ENCODE data around the gene TMEM130.
A peak's percentile ranks its signal among the peaks of the same experiment; 100 is the strongest.

The TMEM130 gene

DNA sequence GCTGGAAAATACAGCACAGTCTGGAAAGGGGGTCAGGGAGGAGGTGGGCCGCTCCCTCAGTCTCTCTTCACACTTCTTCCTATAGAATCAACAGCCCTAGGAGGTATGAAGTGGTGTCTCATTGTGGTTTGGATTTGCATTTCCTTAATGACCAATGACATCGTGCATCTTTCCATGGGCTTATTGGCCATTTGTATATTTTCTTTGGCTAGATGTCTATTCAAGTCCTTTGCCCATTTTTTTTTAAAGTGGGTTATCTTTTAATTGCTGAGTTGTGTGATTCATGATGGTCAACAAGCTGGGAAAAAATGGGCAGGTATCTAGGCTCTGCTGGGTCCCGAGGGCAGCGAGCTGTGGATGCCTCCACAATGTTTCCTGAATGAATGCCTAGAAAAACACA, 29.1 kb downstream of the TMEM130 start:
- no peak for DNase-seq

- no peak for DNase-seq
Observed at GRCh38 chr7:98840096-98840495, 29.7 kb downstream of the TMEM130 start.

- DNase-seq: no peak
Observed at GRCh38 chr7:98837630-98837972, 32.2 kb downstream of the TMEM130 start.

GRCh38 chr7:98836811-98837629, 32.8 kb downstream of the TMEM130 start:
- DNase-seq: no peak

DNA sequence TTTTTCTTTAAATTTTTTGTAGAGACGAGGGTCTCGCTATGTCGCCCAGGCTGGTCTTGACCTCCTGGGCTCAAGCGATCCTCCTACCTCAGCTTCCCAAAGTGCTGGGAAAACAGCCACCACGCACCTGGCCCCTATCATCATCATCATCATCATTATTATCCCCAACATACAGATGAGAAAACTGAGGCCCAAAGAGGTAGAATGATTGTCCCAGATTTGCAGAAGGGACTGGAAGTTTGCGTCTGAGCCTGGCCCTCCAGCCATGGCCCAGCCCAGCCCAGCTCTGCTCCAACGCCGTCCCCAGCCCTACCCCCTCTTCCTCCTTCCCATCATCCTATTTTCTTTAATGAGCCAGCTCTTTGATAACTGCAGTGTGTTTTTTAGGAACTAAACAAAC, 34.9 kb downstream of the TMEM130 start:
- DNase-seq: no peak

GRCh38 chr7:98833022-98833421, 36.8 kb downstream of the TMEM130 start:
- no peak for DNase-seq

DNA sequence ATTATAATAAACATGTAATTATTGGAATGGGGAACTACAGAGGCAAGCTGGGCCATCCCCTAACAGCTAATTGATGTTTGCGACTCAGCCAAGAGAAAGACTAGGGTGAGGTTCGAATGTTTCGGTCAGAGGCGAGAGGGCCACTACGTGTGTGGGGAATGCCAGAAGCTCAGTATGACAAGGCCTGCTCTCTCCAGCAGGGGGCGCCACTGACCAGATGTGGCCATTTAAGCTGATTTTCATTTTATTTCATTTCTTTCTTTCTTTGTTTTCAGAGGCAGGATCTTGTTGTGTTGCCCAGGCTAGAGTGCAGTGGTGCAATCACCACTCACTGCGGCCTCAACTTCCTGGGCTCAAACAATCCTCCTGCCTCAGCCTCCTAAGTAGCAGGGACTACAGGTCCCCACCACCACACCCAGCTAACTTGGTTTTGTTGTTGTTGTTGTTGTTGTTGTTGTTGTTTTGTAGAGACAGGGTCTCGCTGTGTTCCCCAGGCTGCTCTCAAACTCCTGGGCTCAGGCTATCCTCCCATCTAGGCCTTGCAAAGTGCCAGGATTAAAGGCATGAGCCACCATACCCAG, 38.1 kb downstream of the TMEM130 start:
- peak; percentile 10 to 27 for DNase-seq

DNA sequence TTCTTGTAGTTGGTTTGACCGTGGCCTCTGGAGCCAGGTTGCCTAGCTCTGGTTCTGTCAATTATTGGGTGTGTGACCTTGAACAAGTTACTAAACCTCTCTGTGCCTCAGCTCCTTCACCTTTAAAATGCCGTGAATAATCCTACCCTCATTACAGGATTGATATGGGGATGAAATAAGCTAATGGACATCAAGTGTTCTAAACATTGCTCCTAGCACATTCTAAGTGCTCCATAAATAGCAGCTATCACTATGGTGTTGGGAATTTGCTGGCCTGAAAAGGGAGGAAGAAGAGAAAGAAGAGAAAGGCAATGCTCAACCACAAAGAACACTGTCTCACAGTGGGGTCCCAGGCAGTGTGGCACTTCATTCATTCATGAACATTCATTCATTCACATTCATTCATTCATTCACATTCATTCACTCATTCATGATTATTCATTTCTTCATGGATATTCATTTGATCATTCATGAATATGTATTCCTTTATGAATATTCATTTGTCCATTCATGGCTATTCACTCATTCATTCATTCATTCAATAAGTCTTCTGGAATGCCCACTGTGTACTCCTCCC, 38.8 kb downstream of the TMEM130 start:
- DNase-seq: no peak

DNA sequence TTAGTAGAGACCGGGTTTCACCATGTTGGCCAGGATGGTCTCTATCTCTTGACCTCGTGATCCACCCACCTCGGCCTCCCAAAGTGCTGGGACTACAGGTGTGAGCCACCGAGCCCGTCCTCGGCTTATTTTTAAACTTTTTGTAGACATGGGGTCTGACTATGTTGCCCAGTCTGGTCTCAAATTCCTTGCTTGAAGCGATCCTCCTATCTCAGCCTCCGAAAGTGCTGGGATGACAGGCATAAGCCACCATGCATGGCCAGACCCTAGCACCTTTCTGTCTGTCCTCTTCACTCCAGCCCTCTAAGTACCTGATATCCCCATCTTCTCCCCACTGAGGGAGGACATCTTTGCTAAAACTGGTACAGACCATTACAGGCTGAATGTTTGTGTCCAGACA, 41.4 kb downstream of the TMEM130 start:
- no peak for DNase-seq

- no peak for DNase-seq
Observed at GRCh38 chr7:98827258-98827657, 42.6 kb downstream of the TMEM130 start.

DNA sequence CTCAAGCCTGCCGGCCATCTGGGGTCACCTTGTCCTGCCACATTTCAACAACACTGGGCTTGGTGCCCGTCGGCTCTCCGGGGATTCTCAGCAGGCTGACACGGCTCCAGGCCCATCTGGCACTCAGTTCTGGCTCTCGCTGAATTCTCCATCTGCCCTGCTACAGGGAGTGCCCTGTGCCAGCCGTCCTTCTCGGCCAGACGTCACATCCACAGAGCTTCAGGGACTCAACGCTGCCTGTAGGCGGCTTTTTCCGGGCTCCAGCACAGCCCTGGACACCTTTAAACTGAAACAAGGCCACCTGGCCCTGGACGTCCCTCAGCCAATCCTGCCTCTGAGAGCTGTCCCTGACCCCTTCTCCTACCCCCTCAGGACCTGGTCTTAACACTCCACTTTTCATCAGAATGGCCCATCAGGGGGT, 43.0 kb downstream of the TMEM130 start:
- no peak for DNase-seq

DNA sequence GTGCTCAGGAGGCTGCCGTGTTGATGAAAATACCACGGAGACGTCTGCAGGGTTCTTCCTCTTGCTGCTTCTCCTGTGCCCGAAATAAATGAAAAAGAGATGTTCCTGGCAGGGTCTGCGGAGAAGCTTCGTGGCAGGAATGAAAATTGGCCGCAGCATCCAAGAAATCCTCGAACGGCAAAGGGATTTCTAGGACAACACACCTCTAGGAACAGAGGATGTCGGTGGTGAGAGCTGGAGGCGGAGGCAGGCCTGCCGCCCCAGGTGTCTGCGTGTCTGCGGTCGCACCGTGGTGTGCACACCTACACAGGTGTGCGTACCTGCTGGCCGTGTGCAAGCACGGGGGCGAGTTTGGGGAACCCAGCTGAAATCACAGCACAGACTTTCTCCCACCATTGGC, 43.4 kb downstream of the TMEM130 start:
- DNase-seq: no peak

GRCh38 chr7:98823226-98823625, 46.6 kb downstream of the TMEM130 start:
- DNase-seq: no peak

GRCh38 chr7:98821348-98821747, 48.5 kb downstream of the TMEM130 start:
- DNase-seq: no peak

- no peak for DNase-seq
Observed at GRCh38 chr7:98816967-98817710, 52.7 kb downstream of the TMEM130 start.

DNA sequence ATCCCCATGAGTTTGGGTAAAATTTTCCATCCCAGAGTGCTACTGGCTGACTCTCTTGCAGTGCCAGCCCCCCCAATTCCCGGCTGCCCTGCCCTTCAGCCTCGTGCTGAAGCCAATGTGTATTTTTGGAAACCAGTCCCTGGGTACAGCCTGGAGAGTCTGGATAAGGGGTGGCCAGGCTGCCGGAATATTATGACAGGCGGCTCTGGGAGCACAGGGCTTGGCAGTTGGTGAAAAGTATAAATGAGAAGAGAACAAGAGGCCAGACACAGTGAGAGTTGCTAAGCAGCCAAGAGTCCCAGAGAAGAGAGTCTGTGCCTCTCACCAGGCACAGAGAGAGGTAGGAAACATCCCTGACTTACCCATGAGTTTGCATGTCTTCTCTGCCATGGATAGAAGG, 53.6 kb downstream of the TMEM130 start:
- DNase-seq: no peak

GRCh38 chr7:98815313-98815712, 54.5 kb downstream of the TMEM130 start:
- DNase-seq: no peak

DNA sequence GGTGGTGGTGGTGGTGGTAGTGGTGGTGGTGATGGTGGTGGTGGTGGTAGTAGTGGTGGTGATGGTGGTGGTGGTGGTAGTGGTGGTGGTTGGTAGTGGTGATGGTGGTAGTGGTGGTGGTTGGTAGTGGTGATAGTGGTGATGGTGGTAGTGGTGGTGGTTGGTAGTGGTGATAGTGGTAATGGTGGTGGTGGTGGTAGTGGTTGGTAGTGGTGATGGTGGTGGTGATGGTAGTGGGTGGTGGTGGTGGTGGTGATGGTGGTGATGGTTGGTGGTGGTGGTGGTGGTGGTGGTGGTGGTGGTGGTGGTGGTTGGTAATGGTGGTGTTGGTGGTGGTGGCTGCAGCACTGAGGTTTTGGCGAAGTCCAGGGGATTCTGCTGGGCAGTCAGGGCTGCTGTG, 58.5 kb downstream of the TMEM130 start:
- no peak for DNase-seq

GRCh38 chr7:98810153-98810802, 59.5 kb downstream of the TMEM130 start:
- no peak for DNase-seq

DNA sequence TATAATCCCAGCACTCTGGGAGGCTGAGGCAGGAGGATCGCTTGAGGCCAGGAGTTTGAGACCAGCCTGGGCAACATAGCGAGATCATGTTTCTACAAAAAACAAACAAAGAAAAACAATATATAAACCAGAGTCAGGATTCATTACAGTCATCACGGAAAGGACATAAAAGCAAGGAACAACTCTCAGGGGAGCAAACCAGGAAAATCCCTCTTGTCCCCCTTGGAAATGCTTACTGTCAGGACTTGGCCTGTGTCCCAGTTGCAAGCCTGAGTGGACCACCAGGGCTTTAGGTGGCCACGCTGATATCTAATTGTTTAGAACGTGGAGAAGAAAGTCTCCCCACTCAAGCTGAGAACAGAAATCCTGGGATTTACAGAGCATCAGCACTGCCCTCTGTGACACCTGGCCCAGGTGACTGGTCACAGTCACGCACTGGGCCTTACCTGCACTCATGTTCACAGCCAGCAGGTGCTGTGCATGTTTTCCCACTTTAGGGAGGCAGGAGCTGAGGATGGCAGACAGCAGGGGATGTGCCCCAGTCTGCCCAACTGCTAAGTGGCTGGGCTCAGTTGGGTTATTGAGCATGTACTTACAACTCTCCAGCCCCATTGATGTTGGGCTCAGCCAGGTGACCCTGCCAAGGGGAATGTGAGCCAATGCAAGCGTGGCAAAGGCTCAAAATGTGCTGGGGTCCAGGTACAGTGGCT, 60.9 kb downstream of the TMEM130 start:
- DNase-seq: no peak

DNA sequence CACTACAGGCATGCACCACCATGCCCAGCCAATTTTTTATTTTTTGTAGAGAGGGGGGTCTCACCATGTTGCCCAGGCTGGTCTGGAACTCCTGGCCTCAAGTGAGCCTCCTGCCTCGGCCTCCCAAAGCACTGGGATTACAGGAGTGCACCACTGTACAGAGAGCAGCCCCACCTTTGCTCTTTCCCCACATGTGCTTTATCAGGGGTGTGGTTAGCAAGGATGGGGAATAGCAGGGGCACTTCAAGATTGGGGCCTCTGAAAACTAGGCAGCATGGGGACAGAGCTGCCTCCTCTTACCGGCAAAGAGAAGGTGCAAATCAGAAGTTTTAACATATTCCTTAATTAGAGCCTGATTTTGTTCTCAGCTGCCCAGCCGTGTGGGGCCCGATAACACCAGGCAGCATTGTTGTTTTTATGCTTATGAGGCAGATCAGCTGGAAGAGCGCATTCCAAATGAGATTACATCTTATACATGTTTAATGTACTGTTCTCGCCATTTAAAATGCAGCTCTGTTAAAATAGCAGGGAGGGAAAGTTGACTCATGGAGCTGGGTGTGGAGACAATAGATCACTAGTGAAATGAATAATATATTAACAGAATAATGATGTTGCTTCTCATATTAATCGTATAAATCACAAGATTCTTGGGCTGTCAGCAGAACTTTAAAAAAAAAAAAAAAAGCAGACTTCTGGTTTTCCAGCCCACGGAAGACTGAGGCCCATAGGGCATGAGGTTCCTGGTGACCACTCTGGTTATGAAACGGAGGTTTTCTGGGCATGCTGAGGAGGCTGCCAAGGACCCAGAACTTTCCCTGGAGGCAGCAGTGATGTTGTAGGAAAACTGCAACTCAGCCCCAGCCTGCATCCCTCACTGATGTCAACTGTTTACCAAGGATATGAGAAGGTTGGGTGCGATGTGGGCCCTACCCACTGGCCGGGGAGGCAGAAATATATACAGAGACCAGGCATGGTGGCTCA, 62.5 kb downstream of the TMEM130 start:
- DNase-seq: no peak
